DMS153 (cell line): ENCODE results near the gene APEH.
A peak's percentile ranks its signal among the peaks of the same experiment; 100 is the strongest.

Source experiments
- DNase-seq: peaks from one replicate; lab custom pipeline; 2025; lab: John Stamatoyannopoulos, UW

The APEH gene

DNA sequence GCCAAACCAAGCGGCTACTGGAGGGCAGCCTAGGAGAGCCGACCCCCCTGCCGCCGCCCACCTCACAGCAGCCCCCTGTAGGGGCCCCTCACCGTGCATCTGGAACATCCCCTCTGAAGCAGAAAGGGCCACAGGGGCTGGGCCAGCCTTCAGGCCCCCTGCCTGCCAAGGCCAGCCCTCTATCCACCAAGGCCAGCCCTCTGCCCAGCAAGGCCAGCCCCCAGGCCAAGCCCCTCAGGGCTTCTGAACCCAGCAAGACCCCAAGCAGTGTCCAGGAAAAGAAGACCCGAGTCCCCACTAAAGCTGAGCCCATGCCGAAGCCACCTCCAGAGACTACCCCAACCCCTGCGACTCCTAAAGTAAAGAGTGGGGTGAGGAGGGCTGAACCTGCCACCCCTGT is 23.5 kb upstream of the APEH start:
- no peak for DNase-seq

DNA sequence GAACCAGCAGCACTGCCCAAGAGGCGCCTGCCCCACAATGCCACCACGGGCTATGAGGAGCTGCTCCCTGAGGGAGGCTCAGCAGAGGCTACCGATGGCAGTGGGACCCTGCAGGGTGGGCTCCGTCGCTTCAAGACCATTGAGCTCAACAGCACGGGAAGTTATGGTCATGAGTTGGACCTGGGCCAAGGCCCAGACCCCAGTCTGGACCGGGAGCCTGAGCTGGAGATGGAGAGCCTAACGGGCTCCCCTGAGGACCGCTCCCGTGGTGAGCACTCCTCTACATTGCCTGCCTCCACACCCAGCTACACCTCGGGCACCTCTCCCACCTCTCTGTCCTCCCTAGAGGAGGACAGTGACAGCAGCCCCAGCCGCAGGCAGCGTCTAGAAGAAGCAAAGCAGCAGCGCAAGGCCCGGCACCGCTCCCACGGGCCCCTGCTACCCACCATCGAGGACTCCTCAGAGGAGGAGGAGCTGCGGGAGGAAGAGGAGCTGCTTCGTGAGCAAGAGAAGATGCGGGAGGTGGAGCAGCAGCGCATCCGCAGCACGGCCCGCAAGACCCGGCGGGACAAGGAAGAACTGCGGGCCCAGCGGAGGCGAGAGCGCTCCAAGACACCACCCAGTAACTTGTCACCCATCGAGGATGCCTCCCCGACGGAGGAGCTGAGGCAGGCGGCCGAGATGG is 21.8 kb upstream of the APEH start:
- no peak for DNase-seq

DNA sequence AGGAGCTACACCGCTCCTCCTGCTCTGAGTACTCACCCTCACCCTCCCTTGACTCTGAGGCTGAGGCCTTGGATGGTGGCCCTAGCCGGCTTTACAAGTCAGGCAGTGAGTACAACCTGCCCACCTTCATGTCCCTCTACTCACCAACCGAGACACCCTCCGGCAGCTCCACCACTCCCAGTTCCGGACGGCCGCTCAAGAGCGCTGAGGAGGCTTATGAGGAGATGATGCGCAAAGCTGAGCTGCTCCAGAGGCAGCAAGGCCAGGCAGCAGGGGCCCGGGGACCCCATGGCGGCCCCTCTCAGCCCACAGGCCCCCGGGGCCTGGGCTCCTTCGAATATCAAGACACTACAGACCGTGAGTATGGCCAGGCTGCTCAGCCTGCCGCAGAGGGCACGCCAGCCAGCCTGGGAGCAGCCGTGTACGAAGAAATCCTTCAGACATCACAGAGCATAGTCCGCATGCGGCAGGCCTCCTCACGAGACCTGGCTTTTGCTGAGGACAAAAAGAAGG is 21.2 kb upstream of the APEH start:
- DNase-seq, result no peak

DNA sequence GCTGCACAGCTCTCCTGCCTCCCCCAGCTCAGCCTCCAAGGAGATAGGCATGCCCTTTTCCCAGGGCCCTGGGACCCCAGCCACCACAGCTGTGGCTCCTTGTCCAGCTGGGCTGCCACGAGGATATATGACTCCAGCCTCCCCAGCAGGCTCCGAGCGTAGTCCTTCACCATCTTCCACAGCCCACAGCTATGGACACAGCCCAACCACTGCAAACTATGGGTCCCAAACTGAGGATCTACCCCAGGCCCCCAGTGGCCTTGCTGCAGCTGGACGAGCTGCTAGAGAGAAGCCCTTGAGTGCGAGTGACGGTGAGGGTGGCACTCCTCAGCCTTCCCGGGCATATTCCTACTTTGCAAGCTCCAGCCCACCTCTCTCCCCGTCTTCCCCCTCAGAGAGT is 20.5 kb upstream of the APEH start:
- no peak for DNase-seq

DNA sequence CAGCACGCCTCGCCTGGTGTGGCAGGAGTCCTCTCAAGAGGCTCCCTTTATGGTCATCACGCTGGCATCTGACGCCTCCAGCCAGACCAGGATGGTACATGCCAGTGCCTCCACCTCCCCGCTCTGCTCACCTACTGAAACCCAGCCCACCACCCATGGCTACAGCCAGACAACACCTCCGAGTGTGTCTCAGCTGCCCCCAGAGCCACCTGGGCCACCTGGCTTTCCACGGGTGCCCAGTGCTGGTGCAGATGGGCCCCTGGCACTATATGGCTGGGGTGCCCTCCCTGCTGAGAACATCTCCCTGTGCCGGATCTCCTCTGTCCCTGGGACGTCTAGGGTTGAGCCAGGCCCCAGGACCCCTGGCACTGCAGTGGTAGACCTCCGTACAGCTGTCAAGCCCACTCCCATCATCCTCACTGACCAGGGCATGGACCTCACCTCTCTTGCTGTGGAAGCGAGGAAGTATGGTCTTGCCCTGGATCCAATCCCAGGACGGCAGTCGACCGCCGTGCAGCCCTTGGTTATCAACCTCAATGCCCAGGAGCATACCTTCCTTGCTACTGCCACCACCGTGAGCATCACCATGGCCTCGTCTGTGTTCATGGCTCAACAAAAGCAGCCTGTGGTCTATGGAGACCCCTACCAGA is 19.9 kb upstream of the APEH start:
- DNase-seq, result no peak

DNA sequence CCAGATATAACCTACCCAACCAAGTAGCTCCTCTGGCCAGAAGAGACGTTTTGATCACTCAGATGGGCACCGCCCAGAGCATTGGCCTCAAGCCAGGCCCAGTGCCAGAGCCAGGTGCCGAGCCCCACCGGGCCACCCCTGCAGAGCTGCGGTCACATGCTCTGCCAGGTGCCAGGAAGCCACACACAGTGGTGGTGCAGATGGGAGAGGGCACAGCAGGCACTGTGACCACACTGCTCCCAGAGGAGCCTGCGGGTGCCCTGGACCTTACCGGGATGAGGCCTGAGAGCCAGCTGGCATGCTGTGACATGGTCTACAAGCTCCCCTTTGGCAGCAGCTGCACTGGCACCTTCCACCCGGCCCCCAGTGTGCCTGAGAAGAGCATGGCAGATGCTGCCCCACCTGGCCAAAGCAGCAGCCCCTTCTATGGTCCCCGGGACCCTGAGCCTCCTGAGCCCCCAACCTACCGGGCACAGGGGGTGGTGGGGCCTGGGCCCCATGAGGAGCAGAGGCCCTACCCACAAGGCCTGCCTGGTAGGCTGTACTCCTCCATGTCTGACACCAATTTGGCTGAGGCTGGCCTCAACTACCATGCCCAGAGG is 19.1 kb upstream of the APEH start:
- DNase-seq, result peak; percentile 80

DNA sequence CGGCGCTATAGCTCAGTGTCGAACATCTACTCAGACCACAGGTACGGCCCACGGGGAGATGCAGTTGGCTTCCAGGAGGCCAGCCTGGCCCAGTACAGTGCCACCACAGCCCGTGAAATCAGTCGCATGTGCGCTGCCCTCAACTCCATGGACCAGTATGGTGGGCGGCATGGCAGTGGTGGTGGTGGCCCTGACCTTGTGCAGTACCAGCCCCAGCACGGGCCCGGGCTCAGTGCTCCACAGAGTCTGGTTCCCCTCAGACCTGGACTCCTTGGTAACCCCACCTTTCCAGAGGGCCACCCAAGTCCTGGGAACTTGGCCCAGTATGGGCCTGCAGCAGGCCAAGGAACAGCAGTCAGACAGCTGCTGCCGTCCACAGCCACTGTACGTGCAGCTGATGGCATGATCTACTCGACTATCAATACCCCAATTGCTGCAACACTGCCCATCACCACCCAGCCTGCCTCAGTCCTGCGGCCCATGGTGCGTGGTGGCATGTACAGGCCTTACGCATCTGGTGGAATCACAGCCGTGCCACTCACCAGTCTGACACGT is 18.3 kb upstream of the APEH start:
- no peak for DNase-seq

DNA sequence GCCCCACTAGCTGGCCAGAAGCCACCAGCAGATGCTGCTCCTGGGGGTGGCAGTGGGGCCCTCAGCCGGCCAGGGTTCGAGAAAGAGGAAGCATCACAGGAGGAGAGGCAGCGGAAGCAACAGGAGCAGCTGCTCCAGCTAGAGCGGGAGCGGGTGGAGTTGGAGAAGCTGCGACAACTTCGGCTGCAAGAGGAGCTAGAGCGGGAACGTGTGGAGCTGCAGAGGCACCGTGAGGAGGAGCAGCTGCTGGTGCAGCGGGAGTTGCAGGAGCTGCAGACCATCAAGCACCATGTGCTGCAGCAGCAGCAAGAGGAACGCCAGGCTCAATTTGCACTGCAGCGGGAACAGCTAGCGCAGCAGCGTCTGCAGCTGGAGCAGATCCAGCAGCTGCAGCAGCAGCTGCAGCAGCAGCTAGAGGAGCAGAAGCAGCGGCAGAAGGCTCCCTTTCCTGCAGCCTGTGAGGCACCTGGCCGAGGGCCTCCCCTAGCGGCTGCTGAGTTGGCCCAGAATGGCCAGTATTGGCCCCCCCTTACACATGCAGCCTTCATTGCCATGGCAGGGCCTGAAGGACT is 17.5 kb upstream of the APEH start:
- no peak for DNase-seq

DNA sequence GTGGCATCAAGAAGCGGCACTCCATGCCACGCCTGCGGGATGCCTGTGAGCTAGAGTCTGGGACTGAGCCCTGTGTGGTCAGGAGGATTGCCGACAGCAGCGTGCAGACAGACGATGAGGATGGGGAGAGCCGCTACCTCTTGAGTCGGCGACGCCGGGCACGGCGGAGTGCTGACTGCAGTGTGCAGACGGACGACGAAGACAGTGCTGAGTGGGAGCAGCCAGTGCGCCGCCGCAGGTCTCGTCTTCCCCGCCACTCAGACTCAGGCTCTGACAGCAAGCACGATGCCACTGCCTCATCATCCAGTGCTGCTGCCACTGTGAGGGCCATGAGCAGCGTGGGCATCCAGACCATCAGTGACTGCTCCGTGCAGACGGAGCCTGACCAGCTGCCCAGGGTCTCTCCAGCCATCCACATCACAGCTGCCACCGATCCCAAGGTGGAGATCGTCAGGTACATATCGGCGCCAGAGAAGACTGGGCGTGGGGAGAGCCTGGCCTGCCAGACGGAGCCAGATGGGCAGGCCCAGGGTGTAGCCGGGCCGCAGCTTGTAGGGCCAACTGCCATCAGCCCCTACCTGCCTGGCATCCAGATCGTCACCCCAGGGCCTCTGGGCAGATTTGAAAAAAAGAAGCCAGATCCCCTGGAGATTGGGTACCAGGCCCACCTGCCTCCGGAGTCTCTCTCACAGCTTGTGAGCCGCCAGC is 16.8 kb upstream of the APEH start:
- DNase-seq, result no peak

DNA sequence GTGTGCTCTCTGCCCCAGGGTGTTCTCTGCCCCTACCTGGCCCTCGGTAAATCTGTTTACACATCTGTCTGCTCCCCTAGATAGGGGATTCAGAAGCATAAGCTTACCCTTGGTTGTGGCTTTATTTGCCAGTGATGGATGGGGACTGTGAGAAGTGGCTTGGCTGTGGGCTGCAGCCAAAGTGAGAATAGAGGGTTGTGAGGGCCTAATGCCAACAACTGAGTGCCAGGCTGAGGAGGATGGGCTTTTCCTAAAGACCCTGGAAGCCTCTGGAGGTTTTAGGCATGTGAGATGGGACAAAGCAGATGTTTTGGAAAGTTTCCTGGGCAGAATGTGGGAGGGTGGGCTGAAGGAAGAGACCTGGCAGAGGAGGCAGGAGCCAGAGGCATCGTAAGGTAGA is 15.4 kb upstream of the APEH start:
- no peak for DNase-seq

DNA sequence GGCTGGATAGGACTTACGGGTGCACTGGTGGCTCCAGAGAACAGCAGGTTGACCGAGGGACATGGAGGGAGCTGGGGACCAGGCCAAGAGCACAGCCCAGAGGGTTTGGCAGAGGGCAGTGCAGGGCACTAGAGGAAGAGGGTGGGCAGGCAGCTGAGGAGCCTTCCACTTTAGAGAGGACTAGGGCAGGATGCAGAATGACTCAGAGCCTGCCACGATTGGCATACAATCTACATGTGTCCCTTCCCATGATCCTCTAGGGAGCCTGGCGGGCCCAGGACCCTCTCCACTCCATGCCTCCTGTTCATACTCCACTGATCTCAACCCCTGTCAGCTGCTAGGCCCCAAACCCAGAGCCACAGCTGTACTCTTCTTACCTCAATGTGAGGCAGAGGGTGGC is 14.4 kb upstream of the APEH start:
- DNase-seq, result no peak

DNA sequence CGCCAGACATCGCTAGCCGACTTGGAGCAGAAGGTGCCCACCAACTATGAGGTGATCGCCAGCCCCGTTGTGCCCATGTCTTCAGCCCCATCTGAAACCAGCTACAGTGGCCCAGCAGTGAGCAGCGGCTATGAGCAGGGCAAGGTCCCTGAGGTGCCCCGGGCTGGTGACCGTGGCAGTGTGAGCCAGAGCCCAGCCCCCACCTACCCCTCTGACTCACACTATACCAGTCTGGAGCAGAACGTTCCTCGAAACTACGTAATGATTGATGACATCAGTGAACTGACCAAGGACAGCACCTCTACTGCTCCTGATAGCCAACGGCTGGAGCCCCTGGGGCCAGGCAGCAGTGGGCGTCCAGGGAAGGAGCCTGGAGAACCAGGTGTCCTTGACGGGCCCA is 12.9 kb upstream of the APEH start:
- no peak for DNase-seq

DNA sequence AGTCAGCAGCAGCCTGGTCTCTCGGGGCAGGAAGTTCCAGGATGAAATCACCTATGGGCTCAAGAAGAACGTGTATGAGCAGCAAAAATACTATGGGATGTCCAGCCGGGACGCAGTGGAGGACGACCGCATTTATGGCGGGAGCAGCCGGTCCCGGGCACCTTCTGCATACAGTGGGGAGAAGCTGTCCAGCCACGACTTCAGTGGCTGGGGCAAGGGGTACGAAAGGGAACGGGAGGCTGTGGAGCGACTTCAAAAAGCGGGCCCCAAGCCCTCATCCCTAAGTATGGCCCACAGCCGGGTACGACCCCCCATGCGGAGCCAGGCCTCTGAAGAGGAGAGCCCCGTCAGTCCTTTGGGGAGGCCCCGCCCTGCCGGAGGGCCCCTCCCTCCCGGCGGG is 12.1 kb upstream of the APEH start:
- DNase-seq, result no peak

DNA sequence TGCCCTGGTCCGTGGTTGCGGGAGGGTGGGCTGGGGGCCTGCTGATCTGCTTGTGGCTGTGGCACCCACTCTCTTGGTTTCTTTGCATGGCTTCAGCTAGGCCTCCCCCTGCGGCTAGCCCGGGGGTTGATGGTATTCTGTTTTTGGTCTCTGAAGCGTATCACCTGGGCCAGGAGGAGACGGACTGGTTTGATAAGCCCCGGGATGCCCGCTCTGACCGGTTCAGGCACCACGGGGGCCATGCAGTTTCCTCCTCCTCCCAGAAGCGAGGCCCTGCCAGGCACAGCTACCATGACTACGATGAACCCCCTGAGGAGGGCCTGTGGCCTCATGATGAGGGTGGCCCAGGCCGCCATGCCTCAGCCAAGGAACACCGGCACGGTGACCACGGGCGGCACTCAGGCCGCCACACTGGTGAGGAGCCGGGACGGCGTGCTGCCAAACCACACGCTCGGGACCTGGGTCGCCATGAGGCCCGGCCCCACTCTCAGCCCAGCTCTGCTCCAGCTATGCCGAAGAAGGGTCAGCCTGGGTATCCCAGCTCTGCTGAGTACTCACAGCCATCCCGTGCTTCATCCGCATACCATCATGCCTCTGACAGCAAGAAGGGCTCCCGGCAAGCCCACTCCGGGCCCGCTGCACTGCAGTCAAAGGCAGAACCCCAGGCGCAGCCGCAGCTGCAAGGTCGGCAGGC is 11.3 kb upstream of the APEH start:
- DNase-seq, result no peak

DNA sequence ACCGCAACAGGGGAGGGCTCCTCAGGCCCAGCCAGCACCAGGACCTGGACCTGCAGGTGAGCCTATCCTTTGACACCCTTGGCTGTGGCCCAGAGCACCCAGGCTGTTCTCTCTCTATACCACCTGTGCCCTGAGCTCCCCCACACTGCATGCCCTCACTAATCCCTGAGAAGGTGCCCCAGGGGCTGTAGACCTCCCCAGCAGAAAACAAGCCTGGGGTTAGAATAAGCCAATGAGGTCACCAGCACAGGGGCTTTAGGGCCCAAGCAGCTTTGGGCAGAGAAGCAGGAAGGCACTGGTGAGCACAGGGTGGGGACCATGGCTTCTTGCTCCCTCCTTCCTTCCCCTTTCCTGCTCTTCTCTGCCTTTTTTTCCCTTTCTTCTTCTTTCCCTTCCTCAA is 10.3 kb upstream of the APEH start:
- DNase-seq, result no peak

DNA sequence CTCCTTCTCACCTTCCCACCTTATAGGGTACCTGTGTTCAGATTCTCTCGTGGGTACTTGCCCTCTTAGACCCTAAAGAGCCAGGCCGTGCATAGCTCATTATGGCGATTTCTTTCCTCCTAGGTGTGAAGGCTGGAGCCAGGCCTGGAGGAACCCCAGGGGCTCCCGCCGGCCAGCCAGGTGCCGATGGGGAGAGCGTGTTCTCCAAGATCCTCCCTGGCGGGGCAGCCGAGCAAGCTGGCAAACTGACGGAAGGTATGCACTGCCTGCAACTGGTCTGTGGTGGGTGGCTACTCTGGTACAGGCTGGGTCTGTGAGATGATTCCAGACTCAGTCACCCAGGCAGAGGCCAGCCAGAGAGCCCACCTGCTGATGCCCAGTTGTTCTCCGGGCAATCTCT is 9.9 kb upstream of the APEH start:
- DNase-seq, result no peak

DNA sequence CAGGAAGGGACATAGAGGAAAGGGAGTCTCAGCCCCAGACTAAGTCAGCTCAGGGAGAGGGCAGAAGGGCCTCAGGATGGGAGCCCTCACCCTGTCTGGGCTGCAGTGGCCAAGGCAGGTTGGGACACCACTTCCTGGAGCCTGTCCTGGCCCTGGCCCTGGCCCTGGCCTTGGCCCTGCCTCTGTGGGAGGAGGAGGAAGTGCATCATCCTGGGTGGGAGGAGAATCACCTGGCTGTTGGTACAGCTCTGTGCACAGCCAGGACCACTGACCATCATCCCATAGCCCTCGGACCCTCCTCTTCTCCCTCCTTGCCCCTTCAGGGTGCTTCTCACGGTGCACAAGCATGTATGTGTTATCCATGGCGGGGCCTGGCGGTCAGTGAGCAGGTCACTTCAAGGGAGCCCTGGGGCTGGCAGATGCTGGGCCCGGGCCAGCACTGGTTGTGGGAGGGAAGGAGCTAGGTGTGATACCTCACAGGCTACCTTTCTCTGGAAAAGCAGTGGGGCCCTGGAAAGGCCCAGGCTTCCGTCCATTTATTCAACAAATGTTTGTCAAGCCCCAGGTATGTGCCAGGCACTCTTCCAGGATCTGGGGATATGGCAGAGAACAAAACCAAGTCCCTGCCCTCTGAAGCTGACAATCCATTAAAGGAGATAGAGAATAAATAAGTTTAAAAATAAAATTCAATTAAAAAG is 8.2 kb upstream of the APEH start:
- no peak for DNase-seq

DNA sequence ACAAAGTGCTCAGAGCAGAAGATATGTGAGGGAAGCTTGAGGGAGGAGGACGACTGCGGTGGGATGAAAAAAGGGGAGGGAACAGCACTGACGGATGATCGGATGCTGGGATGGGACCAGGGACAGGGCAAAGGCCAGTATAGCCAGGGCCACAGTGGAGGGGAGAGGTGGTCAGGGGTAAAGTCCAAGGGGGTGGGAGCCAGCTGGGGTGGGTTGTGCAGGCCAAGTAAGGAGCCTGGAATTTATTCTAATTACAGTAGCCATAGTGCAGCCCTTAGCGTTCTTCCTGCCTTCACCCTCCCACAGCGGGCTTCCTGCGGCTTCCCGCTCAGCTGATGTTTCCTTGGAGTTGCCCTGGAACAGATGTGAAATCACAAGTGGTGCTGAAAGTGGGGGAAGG is 7.6 kb upstream of the APEH start:
- DNase-seq, result no peak

DNA sequence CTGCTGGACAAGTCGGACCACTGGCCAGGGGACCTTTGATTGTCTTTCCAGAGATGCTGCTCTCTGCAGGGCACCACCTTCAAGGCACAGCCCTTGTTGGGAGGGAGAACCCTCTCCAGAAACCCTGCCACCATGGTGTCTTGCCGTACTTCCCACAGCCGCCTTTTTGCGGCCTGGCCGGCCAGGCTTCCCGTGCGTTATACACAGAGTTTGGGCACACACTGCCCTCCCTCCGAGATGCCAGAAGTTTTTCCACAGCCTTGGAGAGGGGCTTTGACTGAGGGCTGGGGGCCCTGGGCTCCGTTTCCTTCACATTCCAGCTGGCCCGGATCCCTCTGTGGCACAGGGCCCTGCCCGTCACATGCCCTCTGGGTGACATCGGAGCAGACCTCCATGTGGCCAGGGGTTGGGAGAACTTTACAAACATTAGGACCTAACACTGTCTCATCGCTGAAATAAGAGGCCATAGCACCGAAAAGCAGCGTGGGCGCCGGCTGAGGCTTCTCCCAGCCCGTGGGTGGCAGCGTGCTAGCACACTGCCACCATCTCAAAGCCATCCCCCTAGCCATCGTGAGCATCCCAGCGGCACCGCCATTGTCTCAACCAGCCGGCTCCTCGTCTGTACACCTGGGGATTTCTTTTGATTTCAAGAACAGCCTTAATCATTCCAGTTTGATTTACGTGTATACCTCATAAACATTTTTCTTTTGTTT is 6.3 kb upstream of the APEH start:
- DNase-seq, result no peak

DNA sequence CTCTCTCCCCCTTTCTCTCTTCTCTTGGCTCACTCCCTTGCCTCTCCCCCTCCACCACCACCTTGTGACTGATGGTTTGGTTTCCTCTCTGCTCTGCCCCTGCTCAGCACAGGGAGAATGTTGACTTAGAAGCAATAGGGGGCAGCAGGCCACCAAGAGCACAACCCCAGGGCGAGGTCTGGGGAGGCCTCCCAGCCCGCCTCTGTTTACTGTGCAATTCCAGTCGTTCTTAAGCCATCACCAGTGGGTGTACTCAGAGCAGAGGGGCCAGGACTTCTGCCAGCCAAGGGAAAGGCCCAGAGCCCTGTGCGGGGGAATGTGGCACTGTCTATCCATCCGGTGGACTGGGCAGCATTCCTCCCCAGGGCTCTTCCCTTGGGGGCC is 5.7 kb upstream of the APEH start:
- DNase-seq, result no peak
